ES-I3 (cell line): Measurements from ENCODE around the gene ENDOD1.

Experiments
- H3K36me3 ChIP-seq: 2 replicates; pipeline ENCODE4 v1.6.1; 2013; ENCODE audit warnings: mild to moderate bottlenecking, low read length, control low read depth, moderate library complexity; ENCODE audit not compliant: insufficient read depth
- H3K4me1 ChIP-seq: 2 replicates; pipeline ENCODE4 v1.6.1; 2013; ENCODE audit warnings: mild to moderate bottlenecking, control low read depth, low read length; ENCODE audit not compliant: insufficient read depth
- H3K9ac ChIP-seq: 2 replicates; pipeline ENCODE4 v1.6.1; 2013; ENCODE audit warnings: low read depth, mild to moderate bottlenecking, low read length, moderate library complexity
- H3K9me3 ChIP-seq: 2 replicates; pipeline ENCODE4 v1.6.1; 2013; ENCODE audit warnings: mild to moderate bottlenecking, low read length, moderate library complexity; ENCODE audit not compliant: control insufficient read depth, insufficient read depth

The ENDOD1 gene

DNA sequence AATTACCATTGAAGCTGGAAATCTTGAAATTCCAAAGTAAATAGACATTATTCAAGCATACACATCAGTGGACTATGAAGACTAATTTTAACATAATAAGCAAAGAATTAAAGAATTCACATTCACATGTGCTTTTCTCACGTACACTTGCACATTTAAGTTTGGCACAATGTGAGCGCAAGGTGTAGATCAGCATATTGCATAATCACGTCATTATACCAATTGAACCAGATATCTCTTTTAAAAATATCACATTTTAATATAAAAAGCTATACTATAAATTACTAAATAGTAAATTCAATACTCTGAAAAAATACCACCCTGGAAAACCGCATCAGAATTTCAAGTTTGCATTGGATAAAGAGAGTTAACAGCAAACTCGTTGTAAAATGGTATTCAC, 80.6 kb downstream of the ENDOD1 start:
- H3K4me1 ChIP-seq: peaks cover 7% of the 10 kb centered on the region; the same call in 1 of the 2 replicates
- H3K9ac ChIP-seq: no peak overlapping the region
- H3K36me3 ChIP-seq: no peaks in the 10 kb centered on the region; the same call in 1 of the 2 replicates
- no peaks in the 10 kb centered on the region for H3K9me3 ChIP-seq

GRCh38 chr11:95175818-95176380, 86.3 kb downstream of the ENDOD1 start:
- Histone ChIP-seq H3K9me3 (no peaks in the 10 kb centered on the region), H3K4me1 (no peaks in the 10 kb centered on the region; the same call in 1 of the 2 replicates), H3K9ac (no peak overlapping the region), H3K36me3 (no peaks in the 10 kb centered on the region; the same call in 1 of the 2 replicates)
